Measurements from ENCODE around the gene DOCK2. TPM values are rescaled to one million over a fixed set of nuclear protein-coding genes. Genes with fewer than 3 reads are reported as not detected.

The DOCK2 gene
- total RNA-seq, 1 experiment from 2014 or later, result 4.6 TPM

GRCh38 chr5:169851321-169851850, 214.3 kb downstream of the DOCK2 start:
- no peak for DNase-seq (ENCODE audit: low spot score)
- Mint-ChIP-seq H3K36me3 (peaks cover 28% of the 10 kb centered on the region), H3K27ac (no peak overlapping the region), H3K27me3 (ENCODE audit: low read depth) (peaks cover 5% of the 10 kb centered on the region; the same call in 1 of the 2 replicates), H3K4me1 (no peaks in the 10 kb centered on the region), H3K9me3 (peaks cover 38% of the 10 kb centered on the region), H3K4me3 (no peak overlapping the region)
- ATAC-seq, result no peak
- CTCF ChIA-PET, result no interaction called here
- POLR2A ChIA-PET, result no interaction called here
- TF ChIP-seq FOXK1 (CRISPR knock-in tag; IDR thresholded peaks at IDR 0.05) (no peak), ELF4 (CRISPR knock-in tag; IDR thresholded peaks at IDR 0.05; ENCODE audit: low read depth) (no peak), ZNF671 (CRISPR knock-in tag; IDR thresholded peaks at IDR 0.05) (no peak), TCF7 (CRISPR knock-in tag; IDR thresholded peaks at IDR 0.05; ENCODE audit: low read depth) (no peak), ETV6 (CRISPR knock-in tag; IDR thresholded peaks at IDR 0.05) (no peak), NFYB (CRISPR knock-in tag; conservative IDR thresholded peaks at IDR 0.05; ENCODE audit: low read depth) (no peak), MXD4 (CRISPR knock-in tag; IDR thresholded peaks at IDR 0.05; ENCODE audit: borderline replicate concordance) (no peak)

GRCh38 chr5:169856571-169856970, 219.5 kb downstream of the DOCK2 start:
- ChIA-PET CTCF (no interaction called here), POLR2A (no interaction called here)
- Mint-ChIP-seq H3K27ac (no peak overlapping the region), H3K9me3 (peaks cover 18% of the 10 kb centered on the region), H3K36me3 (peaks cover 13% of the 10 kb centered on the region), H3K4me1 (peaks cover 5% of the 10 kb centered on the region; the same call in 1 of the 2 replicates), H3K4me3 (no peak overlapping the region), H3K27me3 (ENCODE audit: low read depth) (no peaks in the 10 kb centered on the region)
- DNase-seq (ENCODE audit: low spot score) (no peak), ATAC-seq (no peak)
- TF ChIP-seq TP53 (CRISPR knock-in tag; IDR thresholded peaks at IDR 0.05) (no peak), ATF2 (CRISPR knock-in tag; IDR thresholded peaks at IDR 0.05; ENCODE audit: borderline replicate concordance, low read depth) (no peak), PREB (CRISPR knock-in tag; IDR thresholded peaks at IDR 0.05; ENCODE audit: borderline replicate concordance) (no peak), E2F1 (CRISPR knock-in tag; IDR thresholded peaks at IDR 0.05) (no peak), SMAD4 (CRISPR knock-in tag; IDR thresholded peaks at IDR 0.05) (no peak), TEAD1 (CRISPR knock-in tag; IDR thresholded peaks at IDR 0.05) (no peak), CBFB (CRISPR knock-in tag; IDR thresholded peaks at IDR 0.05; ENCODE audit: low read depth) (no peak), ZNF425 (CRISPR knock-in tag; conservative IDR thresholded peaks at IDR 0.05) (no peak), NR1H2 (CRISPR knock-in tag; IDR thresholded peaks at IDR 0.05) (no peak), SP1 (CRISPR knock-in tag; conservative IDR thresholded peaks at IDR 0.05) (no peak), MYBL2 (CRISPR knock-in tag; IDR thresholded peaks at IDR 0.05) (no peak), CDX4 (CRISPR knock-in tag; IDR thresholded peaks at IDR 0.05; ENCODE audit: borderline replicate concordance) (no peak), IRF1 (CRISPR knock-in tag; IDR thresholded peaks at IDR 0.05) (no peak), ZNF232 (CRISPR knock-in tag; IDR thresholded peaks at IDR 0.05) (no peak), ZNF512 (CRISPR knock-in tag; IDR thresholded peaks at IDR 0.05; ENCODE audit: borderline replicate concordance) (no peak), ZBTB43 (CRISPR knock-in tag; IDR thresholded peaks at IDR 0.05) (no peak), SMAD3 (CRISPR knock-in tag; IDR thresholded peaks at IDR 0.05; ENCODE audit: borderline replicate concordance) (no peak)

All from WTC11 (cell line).